NCI-H1092 (cell line): ENCODE measurements around the gene CXCR5.
A peak's percentile ranks its signal among the peaks of the same experiment; 100 is the strongest.

Experiments
- DNase-seq: peaks from one replicate; lab custom pipeline; 2025; lab: John Stamatoyannopoulos, UW

CXCR5 gene

GRCh38 chr11:118912742-118913410, 29.2 kb downstream of the CXCR5 start:
- no peak for DNase-seq

- DNase-seq, result no peak
These were observed 29.9 kb downstream of the CXCR5 start for GRCh38 chr11:118913411-118914125.

- no peak for DNase-seq
These were observed 30.7 kb downstream of the CXCR5 start for GRCh38 chr11:118914178-118914918.

GRCh38 chr11:118914987-118915386, 31.3 kb downstream of the CXCR5 start:
- DNase-seq, result no peak

- DNase-seq, result no peak
These were observed 31.7 kb downstream of the CXCR5 start for GRCh38 chr11:118915396-118915795.

- DNase-seq, result no peak
These were observed 32.5 kb downstream of the CXCR5 start for GRCh38 chr11:118915941-118916841.

- DNase-seq, result no peak
These were observed 33.2 kb downstream of the CXCR5 start for GRCh38 chr11:118916842-118917388.

- DNase-seq, result no peak
These were observed 33.9 kb downstream of the CXCR5 start for GRCh38 chr11:118917481-118918127.

- DNase-seq, result peak; percentile 30
These were observed 34.5 kb downstream of the CXCR5 start for GRCh38 chr11:118918128-118918685.

- DNase-seq, result no peak
These were observed 35.1 kb downstream of the CXCR5 start for GRCh38 chr11:118918686-118919280.

GRCh38 chr11:118921121-118921928, 37.6 kb downstream of the CXCR5 start:
- no peak for DNase-seq

- DNase-seq, result no peak
These were observed 38.4 kb downstream of the CXCR5 start for GRCh38 chr11:118921929-118922744.

- DNase-seq, result no peak
These were observed 39.3 kb downstream of the CXCR5 start for GRCh38 chr11:118922745-118923627.

- DNase-seq, result no peak
These were observed 40.3 kb downstream of the CXCR5 start for GRCh38 chr11:118923721-118924587.

GRCh38 chr11:118924591-118925585, 41.2 kb downstream of the CXCR5 start:
- peak; percentile 25 for DNase-seq
